Measurements from ENCODE around the gene HK3.

GRCh38 chr5:176901260-176902101 is 2.3 kb upstream of the HK3 start:
- TF ChIP-seq CTCF (IDR thresholded peaks at IDR 0.05; ENCODE audit: control extremely low read depth in 1 of 3, insufficient read depth in 1 of 3, low read depth in 1 of 3, low read length in 3 of 3), result no peak
- no peak for TF ChIP-seq EZH2 (IDR thresholded peaks at IDR 0.05; ENCODE audit: low read depth, low read length, severe bottlenecking)
- TF ChIP-seq GABPA (IDR thresholded peaks at IDR 0.05; ENCODE audit: borderline replicate concordance, insufficient read depth, low read length), result no peak
- TF ChIP-seq POLR2A (IDR thresholded peaks at IDR 0.05; ENCODE audit: control extremely low read depth in 1 of 2, low read depth in 2 of 2, low read length in 2 of 2), result no peak
- no peak for TF ChIP-seq POLR2AphosphoS5 (IDR thresholded peaks at IDR 0.05; ENCODE audit: low read depth, low read length)
- TF ChIP-seq ATF3 (IDR thresholded peaks at IDR 0.05; ENCODE audit: insufficient read depth, low read depth, low read length), result no peak
- TF ChIP-seq TEAD4 (IDR thresholded peaks at IDR 0.05; ENCODE audit: low read depth, low read length), result no peak
- no peak for TF ChIP-seq POU5F1 (IDR thresholded peaks at IDR 0.05; ENCODE audit: low read depth, low read length)
- TF ChIP-seq RXRA (IDR thresholded peaks at IDR 0.05; ENCODE audit: insufficient read depth, low read depth, low read length), result no peak
- TF ChIP-seq BCL11A (IDR thresholded peaks at IDR 0.05; ENCODE audit: low read depth in 2 of 2, low read length in 2 of 2), result no peak
- no peak for TF ChIP-seq SRF (IDR thresholded peaks at IDR 0.05; ENCODE audit: low read depth, low read length)
- no peak for TF ChIP-seq ZNF274 (IDR thresholded peaks at IDR 0.05; ENCODE audit: borderline replicate concordance, extremely low read depth, low read length)

All from H1 (cell line).